HG03439 (cell line): Measurements from ENCODE around the gene ENDOU.

Source experiments
- ATAC-seq: cut with Tn5 transposase; IDR thresholded peaks from one replicate; pipeline ENCODE4 v1.9.1; 2021; ENCODE audit warnings: mild to moderate bottlenecking, moderate library complexity; ENCODE audit not compliant: unreplicated experiment

Gene ENDOU

DNA sequence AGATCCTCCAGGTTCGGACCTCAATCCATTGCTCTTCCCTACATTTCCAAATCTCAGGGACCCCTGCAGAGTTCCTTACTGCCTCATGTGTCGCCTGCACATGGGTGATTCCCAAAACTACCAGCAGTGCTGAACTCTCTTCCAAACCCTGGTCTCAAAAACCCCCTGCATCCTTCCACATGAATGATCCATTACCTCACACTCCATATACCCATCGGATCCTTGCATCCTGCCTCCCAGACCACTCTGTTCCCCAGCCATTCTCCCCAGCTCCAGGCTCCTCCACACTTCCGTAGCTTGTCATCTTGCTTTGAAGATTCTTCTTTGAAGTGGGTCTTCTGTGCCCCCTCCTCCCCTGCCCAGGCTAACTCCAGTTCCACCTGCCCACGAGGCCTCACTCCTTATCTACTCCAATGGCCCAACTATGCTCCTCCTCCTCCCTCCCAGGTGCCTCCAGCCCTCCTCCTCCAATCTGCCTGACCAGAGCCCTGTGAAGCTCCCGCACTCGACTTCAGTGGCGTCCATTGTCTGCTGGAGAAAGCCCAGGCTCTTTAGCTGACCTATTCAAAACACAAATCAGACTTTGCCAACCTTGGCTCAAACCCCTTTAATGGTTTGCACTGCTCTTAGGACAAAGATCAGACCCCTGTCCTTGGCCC is 19.6 kb upstream of the ENDOU start:
- no peak for ATAC-seq

DNA sequence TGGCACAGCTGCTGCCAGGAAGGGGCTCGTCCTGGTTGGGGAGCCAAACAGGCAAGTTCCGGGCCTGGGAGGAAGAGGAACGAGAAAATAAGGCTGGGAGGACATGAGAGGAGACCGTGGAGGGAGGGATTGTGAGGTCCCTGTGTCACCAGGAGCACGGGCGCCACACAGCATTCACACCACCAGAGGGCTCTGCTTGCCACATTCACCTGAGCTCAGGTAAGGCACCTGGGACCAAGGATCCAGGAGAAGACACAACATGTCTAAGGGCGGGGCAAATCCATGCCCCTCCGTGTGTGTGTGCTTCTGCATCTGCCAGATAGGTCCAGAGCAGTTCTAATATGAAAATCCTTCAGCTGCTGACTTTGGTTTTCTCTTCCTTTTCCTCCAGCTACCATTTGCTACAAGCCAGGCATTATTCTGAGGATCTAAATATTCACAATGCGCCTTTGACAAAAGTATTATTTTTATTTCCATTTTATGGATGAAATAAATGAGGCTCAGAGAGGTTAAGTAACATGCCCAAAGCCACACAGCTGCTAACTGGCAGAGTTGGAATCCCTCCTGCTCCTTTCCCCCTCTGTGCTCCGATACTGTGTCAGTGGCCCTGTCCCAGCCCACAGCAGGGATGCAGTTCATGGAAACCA is 18.8 kb upstream of the ENDOU start:
- no peak for ATAC-seq

GRCh38 chr12:47743311-47743860 is 18.1 kb upstream of the ENDOU start:
- no peak for ATAC-seq

DNA sequence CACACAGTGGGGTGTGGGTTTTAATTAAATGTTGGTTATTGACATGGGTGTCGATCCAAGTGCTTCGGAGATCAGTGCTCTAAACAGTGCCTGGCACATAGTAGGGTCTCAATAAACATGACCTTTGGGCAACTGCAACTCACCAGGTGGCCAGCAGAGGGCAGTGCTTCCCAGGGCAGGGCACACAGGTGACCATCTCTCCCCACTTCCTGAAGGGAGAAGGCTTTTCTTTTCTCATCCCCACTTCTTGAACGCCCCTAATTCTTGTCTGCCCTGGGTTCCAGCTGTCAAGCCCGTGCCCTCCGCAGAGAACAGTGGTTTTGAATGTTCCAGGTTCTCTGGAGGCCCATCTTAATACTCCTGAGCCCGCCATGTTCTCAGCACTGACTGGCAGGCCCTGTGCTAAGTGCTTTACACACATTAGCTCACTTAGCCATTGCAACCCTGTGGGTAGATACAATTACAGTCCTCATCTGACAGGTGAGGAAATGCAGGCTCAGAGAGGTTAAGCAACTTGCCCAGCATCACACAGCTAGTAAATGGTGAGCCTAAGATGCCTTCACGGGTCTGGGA is 17.0 kb upstream of the ENDOU start:
- ATAC-seq = no peak

DNA sequence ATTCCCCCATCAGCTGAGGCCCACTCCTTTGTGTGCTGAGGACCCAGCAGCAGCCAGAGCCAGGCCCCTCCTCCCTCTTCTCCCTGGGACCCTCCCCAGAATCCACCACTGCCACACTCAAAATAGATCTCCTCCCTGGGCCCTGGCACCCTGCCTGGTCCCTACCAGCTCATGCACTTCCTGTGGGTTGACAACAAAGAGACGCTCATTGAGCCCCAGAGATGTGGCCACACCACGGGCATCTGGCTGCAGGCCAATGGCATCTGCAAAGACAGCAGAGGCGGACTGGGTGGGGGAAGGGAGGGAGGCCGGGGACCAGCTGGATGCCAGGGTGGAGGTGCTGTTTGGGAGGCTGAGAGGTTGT is 16.0 kb upstream of the ENDOU start:
- ATAC-seq = no peak

- peak; percentile 43 for ATAC-seq
Measured at GRCh38 chr12:47740606-47741339, 15.5 kb upstream of the ENDOU start.

DNA sequence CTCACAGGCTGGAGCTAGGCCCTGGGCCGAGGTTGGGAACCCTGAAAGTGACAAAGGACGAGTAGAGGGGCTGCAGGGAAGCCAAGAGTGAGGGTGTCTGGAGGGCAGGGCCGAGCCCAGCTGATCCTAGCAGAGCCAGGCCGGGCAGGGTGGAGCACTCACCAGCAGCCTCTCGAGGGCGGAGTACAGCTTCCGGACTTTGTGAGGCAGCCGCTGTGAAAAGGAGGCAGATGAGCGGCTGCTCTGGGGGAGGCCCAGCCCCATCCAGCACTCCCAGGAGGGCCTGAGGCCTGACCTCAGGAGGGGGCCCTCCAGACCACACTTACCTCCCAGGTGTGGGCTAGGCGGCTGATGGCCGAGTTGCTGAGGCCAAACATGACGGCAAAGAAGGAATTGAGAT is 14.7 kb upstream of the ENDOU start:
- peak; percentile 40 for ATAC-seq

DNA sequence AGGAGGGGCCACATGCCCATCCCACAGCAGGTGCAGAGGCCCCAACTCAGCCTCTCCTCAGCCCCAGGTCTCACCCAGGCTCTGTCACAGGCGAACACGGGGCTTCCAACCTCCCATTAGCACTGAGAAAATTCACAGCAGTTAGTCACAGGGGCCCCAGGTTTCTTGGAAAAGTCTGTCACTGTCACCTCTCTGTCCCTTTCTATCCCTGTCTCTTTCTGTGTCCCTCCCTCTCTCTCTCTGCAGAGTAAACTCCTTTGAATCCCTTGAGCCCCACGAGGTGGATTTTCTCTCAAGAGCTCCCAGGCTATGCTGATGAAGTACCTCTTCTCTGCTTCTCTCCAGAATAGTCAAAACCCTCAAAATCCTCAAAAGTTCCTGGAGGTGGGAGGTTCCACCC is 14.0 kb upstream of the ENDOU start:
- no peak for ATAC-seq

DNA sequence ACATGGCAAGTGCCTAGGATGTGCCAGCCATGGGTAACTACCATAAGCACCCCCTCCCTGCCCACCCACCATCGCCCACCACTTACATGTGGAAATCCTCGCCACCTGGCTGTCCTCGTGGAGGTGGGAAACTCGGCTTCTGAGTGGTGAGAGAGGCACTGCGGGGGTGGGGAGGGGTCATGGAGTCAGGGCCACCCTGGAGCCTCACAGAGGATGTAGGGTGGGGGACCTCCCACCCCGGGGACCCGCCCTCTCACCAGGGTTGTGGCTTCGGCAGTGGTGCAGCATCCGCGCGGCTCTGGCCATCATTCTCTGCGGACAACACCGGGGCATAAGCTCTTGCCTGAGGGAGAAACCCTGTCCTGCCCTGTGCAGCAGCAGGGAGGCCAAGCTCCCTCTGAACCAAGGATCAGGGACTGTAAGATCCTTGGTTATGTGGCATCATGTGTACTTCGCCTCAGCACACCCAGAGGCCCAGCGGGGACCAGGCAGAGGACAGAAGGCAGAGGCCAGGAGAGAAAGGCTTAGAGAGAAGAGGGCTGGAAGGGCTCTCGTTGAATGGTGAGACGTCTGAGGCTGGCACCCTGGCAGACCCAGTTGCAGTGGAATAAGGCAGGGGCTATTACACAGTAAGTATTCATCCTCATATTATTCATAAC is 12.8 kb upstream of the ENDOU start:
- ATAC-seq = no peak

GRCh38 chr12:47736877-47737676 is 11.8 kb upstream of the ENDOU start:
- no peak for ATAC-seq

- no peak for ATAC-seq
Measured at GRCh38 chr12:47736216-47736615, 10.9 kb upstream of the ENDOU start.

- no peak for ATAC-seq
Measured at GRCh38 chr12:47735649-47736048, 10.4 kb upstream of the ENDOU start.

- no peak for ATAC-seq
Measured at GRCh38 chr12:47734725-47735480, 9.6 kb upstream of the ENDOU start.

- no peak for ATAC-seq
Measured at GRCh38 chr12:47733142-47733541, 7.9 kb upstream of the ENDOU start.

- no peak for ATAC-seq
Measured at GRCh38 chr12:47732504-47732903, 7.2 kb upstream of the ENDOU start.

DNA sequence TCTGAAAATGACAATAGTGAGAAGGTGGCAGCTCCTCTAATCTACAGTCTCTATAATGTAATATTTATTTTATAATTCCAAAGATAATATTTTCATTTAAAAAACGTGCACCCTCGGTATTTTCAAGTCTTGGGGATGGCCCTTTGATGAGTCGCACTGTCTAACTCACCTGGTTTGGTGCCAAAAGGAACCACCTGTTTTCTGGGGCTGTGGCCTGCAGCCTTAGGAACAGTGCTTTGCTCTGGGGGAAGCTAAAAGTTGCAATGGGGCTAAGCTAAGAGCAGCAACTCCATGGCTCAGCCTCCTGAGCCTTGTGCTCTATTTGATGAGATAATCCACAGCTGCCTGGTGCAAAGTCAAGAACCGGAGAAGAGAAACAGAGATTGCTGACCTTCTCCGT is 6.4 kb upstream of the ENDOU start:
- no peak for ATAC-seq

DNA sequence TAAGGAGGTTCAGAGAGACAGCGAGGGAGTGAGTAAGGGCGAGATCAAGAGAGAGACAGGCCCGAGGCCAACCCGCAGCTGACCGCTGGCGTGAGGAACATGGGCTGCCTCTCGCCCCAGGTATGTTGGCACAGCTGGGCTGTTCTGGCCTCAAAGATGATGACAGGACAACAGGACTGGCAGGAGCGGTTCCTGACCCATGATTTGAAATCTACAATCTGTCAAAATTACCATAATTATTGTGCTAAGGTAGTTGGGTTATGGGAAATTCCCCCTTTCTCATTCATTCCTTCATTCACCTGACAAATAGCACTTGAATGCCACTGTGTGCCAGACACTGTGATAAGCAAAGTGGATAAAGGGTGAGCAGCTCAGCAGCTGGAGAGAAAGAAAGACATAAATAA is 5.1 kb upstream of the ENDOU start:
- ATAC-seq = no peak

DNA sequence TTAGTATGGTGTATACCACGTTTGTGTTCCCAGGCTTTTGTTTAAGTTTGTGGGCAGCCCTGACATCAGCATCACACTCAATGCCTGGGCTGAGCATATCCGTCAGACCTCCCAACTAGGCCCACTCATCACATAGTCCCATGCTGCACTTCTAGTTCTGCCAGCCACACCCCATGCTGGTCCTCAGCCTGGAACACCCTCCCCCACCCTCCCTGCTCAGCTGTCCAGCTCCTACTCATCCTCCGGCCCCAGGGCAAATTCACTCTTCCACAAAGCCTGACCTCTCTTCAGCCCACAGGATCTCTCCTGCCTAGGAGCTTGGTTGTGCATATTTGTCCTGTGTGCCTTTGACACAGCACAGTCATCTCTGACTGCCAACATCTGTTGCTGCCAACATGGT is 3.9 kb upstream of the ENDOU start:
- ATAC-seq = no peak

DNA sequence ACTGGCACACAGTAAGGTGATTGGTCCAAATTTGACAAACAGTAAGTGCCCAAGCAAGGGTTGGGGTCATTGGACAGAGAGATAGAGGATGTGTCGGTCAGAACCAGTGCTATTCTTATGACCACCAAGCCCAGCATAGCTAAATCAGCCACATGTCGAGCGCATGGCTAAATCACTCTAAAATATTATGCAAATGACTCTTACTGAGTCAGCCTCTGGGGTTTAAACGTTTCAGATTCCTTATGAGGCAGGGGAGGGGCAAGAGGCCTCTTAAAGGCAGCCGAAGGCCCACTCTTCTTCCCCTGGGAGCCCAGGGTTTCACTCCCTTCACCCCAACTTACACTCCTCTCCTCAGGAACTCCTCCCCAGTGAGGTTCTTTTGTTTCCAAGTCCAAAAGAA is 603 bp upstream of the ENDOU start:
- peak; percentile 80 for ATAC-seq
